GM18858 (cell line): Measurements from ENCODE around the gene HBG1.

Experiments
- ATAC-seq: cut with Tn5 transposase; IDR thresholded peaks from one replicate; pipeline ENCODE4 v1.9.1; 2021; ENCODE audit not compliant: unreplicated experiment

Gene HBG1

GRCh38 chr11:5247472-5248192, 2.0 kb downstream of the HBG1 start:
- ATAC-seq, result no peak

GRCh38 chr11:5246772-5247471, 2.7 kb downstream of the HBG1 start:
- no peak for ATAC-seq

- no peak for ATAC-seq
These were observed 4.5 kb downstream of the HBG1 start for GRCh38 chr11:5245155-5245554.

GRCh38 chr11:5243816-5244180, 5.9 kb downstream of the HBG1 start:
- no peak for ATAC-seq

GRCh38 chr11:5242933-5243815, 6.5 kb downstream of the HBG1 start:
- ATAC-seq, result no peak

- ATAC-seq, result no peak
These were observed 7.4 kb downstream of the HBG1 start for GRCh38 chr11:5242208-5242607.

GRCh38 chr11:5241458-5241857, 8.2 kb downstream of the HBG1 start:
- ATAC-seq, result no peak

GRCh38 chr11:5240458-5240857, 9.2 kb downstream of the HBG1 start:
- ATAC-seq, result no peak

- ATAC-seq, result no peak
These were observed 9.6 kb downstream of the HBG1 start for GRCh38 chr11:5240056-5240455.

GRCh38 chr11:5239046-5239445, 10.6 kb downstream of the HBG1 start:
- ATAC-seq, result no peak

GRCh38 chr11:5238486-5238885, 11.2 kb downstream of the HBG1 start:
- no peak for ATAC-seq

- no peak for ATAC-seq
These were observed 12.2 kb downstream of the HBG1 start for GRCh38 chr11:5237420-5237819.

GRCh38 chr11:5235364-5236095, 14.1 kb downstream of the HBG1 start:
- ATAC-seq, result no peak

- ATAC-seq, result peak; percentile 75
These were observed 15.2 kb downstream of the HBG1 start, which contains the start of gene HBD for GRCh38 chr11:5234381-5234834. Gene HBD (minus strand): TSS chr11:5234483. CDS start chr11:5234433, 50 bp downstream.

- no peak for ATAC-seq
These were observed 16.4 kb downstream of the HBG1 start for GRCh38 chr11:5233307-5233706.

GRCh38 chr11:5232821-5233220, 16.8 kb downstream of the HBG1 start:
- ATAC-seq, result no peak

- no peak for ATAC-seq
These were observed 17.5 kb downstream of the HBG1 start for GRCh38 chr11:5232176-5232575.

- ATAC-seq, result no peak
These were observed 18.5 kb downstream of the HBG1 start for GRCh38 chr11:5231111-5231510.

GRCh38 chr11:5230266-5230665, 19.4 kb downstream of the HBG1 start:
- no peak for ATAC-seq

- ATAC-seq, result no peak
These were observed 19.9 kb downstream of the HBG1 start for GRCh38 chr11:5229796-5230195.

GRCh38 chr11:5229356-5229755, 20.3 kb downstream of the HBG1 start:
- ATAC-seq, result no peak
